GM04503 (cell line): ENCODE results near the gene RAB19.
"Not testable (repeated sequence)": the region's sequence is repeated elsewhere in the genome, so short reads cannot be mapped to it uniquely, and the experiment has no call there.

ENCODE experiments used
- DNase-seq: peaks from one replicate; pipeline ENCODE4 v3.0.0-alpha.2; 2012; ENCODE audit warnings: low read depth

The RAB19 gene

DNA sequence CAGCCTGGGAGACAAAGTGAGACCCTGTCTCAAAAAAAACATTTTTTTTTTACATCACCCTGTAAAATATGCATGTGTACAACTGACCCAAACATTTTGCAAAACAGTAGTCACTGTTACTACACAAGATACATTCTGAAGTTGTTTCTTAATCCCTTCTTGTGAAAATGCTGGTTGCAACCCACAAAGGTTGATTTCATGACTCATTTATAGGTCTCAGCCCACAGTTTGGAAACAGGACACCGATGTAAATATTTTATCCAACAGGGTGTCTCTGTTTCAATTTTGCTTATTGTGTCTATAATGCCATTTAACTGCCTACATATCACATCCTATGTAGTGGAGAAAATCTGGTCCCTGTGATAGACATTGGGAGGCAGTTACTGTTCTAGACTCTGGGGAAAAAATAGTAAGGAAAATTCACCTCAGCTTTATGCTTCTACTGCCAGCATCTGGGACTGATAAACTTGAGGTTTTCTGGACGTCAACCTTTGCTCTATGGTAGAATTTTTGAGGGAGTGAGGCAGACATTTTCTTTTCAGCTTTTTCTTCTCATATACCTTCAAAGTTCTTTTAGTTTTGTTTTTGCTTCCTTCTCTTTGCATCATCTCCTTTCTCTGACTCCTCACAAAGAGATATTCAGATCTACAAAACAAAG is 1.6 kb upstream of the RAB19 start:
- peak; percentile 31 for DNase-seq

DNA sequence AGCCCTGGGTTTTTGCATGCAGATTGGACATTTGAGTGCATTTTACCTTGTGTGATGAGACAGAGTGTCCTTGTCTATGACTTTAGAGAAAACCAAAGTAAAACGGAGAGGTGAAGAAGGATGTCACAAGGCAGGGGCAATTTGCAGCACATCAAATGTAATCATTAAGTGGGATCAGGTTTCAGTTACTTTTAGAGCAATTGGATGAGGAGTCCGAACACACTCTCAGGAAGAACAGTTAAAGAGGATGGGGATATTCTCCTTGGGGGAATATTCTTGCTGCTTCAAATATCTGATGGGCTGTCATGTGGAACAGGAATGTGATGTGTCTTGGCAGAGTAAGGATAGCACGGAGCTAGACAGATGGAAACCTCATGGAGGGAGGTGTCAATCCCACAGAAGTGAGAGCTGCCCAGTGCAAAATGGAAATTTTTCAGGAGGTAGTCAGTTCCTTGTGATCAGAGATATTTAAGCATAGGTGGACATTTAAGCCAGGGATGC is 757 bp downstream of the RAB19 start:
- no peak for DNase-seq

DNA sequence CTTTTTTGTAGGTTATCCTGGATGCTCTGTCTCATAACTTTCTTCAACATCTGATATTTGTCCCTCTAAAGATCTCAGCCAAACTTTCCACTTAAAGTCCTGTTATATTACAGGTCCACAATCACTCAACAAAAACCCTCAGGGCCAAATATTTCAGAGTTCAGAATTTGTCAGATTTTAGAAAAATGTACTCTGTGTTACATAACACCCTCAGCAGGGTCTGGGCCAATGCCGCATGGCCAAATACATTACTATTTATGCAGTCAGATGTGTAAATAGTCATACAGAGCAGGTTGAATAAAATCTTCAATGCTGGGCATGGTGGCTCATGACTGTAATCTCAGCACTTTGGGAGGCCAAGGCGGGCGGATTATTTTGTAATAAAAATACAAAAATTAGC is 11.5 kb downstream of the RAB19 start:
- DNase-seq, result no peak

DNA sequence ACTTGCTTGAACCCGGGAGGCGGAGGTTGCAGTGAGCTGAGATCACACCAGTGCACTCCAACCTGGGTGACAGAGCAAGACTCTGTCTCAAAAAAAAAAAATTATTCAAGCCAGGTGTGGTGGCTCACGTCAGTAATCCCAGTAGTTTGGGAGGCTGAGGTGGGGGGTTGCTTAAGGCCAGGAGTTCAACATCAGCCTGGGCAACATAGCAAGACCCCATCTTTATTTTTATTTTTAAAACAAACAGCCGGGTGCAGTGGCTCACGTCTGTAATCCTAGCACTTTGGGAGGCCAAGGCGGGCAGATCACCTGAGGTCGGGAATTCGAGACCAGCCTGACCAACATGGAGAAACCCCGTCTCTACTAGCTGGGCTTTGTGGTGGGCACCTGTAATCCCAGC is 12.0 kb downstream of the RAB19 start:
- not testable (repeated sequence) for DNase-seq

DNA sequence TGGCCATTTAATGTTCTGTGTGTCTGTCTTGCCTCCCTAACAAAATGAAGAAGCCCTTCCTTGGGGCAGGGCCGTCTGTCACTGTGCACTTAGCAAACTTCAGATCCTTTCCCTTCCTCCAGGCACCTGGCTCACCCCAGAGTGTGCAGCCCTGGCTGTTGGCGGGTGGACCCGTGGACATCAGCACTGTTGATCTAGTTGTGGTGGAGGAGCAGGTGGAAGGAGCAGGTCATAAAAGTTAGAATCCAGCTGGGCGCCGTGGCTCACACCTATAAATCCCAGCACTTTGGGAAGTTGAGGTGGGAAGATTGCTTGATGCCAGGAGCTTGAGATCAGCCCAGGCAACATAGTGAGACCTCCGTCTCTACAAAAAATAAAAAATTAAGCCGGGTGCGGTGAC is 12.7 kb downstream of the RAB19 start:
- no peak for DNase-seq

DNA sequence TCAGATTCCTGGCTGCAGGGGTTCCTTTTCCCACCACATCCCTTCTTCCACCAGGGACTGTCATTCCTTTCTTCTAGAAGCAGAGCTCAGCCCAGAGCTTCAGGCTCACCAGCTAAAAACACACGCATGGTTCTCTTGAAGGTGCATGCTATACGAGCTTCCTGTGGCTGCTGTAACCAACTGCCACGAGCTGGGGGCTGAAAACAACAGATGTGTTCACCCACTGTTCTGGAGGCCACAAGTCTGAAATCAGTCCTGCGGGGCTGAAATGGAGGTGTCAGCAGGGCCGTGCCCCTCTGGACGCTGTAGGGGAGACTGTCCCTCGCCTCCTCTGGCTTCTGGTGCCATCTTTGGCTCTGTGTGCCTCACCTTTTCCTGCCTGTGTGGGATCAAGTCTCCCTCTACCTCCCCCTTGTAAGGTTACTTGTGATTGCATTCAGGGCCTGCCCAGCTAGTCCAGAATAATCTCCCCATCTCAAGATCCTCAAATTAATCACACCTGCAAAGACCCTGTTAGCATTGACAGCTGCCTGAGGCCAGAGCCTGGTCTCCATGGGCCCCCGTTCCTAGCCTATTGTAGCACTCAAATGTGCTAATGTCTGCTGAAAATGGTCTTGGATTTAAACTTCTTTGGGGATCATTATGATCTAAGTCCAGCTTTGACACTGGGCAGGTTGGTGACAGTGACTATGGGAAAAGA is 13.7 kb downstream of the RAB19 start:
- no peak for DNase-seq

DNA sequence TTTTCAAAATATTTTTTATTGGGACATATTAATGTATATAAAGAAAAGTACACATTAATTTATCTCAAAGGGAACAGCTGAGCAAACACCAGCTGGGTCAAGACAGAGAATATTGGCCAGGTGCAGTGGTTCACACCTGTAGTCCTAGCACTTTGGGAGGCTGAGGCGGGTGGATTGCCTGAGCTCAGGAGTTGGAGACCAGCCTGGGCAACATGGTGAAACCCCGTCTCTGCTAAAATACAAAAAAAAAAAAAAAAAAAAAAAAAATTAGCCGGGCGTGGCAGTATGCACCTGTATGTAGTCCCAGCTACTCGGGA is 14.3 kb downstream of the RAB19 start:
- not testable (repeated sequence) for DNase-seq

DNA sequence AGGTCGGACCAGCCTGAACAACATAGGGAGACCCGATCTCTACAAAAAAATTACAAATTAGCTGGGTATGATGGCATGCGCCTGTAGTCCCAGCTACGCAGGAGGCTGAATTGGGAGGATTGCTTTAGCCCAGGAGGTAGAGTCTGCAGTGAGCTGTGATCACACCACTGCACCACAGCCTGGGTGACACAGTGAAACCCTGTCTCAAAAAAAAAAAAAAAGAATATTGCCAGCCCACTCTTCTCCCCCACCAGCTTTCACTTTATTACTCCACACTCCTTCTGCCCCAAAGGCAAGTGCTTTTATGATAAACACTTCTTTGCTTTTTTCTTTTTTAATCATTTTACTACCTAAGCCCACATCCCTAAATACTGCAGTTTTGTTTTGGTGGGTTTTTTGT is 14.8 kb downstream of the RAB19 start:
- DNase-seq, result no peak

DNA sequence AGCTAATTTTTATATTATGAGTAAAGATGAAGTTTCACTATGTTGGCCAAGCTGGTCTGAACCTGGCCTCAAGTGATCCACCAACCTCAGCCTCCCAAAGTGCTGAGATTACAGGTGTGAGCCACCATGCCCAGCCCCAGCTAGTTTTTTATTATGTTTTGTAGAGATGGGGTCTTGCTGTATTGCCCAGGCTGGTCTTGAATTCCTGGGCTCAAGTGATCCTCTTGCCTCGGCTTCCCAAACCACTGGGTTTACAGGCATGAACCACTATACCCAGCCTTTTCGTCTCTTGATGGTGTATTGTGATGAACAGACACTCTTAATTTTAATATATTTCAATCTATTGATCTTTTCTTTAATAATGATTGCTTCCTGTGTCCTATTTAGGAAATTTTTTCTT is 17.7 kb downstream of the RAB19 start:
- no peak for DNase-seq

DNA sequence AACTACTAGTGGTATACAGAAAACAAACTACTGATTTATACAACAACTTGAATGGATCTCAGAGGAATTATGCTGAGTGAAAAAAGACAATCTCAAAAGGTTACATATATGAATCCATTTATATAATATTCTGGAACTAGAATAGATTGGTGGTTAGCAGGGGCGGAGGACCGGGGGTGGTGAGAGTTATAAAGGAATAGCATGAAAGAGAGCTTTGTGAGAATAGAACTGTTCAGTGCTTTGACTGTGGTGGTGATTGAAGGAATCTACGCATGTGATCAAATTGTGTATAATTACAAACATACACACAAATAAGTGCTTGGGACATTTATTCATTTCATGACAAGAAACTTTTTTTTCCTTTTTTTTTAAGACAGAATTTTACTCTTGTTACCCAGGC is 19.6 kb downstream of the RAB19 start:
- DNase-seq, result no peak

DNA sequence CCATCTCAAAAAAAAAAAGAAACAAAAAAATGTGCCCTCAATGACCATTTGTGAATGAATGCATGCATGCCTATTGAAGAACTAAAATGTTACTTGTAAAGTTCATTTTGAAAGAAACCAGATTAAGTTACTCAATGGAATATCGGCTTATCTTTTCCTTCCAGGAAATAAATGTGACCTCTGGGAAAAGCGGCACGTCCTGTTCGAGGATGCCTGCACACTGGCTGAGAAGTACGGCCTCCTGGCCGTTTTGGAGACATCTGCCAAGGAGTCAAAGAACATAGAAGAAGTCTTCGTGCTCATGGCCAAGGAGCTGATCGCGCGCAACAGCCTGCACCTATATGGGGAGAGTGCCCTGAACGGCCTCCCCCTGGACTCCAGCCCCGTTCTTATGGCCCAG is 21.9 kb downstream of the RAB19 start:
- DNase-seq, result no peak

DNA sequence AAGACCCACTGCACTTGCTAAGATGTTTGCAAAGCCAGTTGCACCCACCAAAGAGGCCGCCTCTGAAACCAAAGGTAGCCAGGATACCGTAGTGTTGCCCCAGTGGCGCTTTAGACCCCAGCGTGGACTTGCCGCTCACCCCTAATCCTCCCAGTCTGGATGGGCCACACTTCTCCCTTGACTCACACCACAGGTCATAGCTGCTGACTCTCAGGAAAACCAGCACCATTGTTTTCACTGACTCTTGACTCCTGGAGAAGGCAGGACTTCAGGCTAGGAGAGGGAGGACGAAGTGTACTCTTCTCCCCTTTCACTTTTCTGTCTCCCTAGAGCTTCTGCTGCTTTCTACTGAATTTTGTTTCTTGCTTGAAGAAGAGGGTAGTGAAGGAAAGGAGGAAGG is 22.3 kb downstream of the RAB19 start:
- no peak for DNase-seq

DNA sequence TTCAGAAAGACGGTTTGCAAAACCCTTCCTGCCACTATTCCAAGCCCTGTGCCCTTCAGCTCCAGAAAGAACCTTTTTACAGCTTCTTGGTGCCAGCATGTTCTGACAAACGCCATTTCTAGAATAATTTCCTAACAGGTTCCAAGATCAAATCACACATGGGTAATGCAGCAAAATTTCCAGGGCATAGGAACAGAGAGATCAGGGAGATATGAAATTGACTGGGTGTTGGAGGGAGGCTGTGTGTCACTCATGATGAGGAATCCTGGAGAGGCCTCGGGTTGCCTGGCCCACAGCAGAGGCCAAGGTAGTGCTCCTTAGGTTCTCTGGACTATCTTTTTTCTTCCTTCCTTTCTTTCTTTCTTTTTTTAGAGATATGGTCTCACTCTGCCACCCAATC is 29.5 kb downstream of the RAB19 start:
- DNase-seq, result no peak

DNA sequence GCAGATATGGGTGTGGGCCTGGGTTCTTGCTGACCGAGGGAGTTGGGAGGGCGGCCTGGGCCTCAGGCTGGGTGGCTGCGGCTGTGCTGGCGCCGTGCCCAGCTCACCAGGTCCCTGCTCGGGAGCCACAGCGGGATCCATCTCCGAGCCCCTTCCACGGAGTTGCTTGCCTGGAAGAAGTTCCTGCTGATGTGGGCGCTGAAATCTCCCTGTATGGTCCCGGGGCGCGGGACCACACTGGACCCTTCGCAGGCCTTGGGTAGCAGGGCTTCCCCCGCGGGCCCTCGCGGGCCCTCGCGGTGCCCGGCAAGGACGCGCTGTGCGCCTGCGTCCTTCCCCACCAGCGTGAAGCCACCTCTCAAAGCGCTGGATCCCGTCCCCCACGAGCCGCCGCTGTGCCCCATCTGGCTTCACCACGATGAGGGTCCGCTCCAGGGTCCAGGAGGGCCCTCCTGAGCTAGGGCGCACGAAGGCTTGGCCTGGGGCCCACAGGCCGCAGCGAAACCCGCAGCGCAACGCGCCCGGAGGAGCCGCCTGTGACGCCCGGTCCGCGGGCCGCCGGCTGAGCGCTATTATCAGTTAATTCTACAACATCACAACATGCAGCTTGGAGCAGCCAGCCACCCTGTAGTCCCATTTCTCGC is 31.5 kb downstream of the RAB19 start:
- DNase-seq, result no peak

DNA sequence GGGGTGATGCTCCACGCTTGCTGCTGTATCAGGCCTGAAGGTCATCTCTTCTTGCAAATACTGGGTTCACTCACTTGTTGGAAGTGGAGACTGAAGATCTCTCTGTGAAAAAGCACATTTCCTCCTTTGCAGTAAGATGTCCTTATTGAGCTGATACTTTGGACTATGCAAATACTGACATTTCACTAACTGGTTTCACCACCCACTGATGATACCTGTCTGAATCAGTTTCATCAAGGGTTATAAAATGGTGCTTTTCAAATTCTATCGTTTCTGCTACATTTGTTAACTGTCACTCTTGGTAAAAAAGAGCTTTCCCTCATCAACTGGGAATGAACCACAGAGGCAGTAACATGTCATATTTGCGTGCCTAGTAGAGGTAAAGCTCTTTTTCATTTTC is 35.5 kb downstream of the RAB19 start:
- no peak for DNase-seq

DNA sequence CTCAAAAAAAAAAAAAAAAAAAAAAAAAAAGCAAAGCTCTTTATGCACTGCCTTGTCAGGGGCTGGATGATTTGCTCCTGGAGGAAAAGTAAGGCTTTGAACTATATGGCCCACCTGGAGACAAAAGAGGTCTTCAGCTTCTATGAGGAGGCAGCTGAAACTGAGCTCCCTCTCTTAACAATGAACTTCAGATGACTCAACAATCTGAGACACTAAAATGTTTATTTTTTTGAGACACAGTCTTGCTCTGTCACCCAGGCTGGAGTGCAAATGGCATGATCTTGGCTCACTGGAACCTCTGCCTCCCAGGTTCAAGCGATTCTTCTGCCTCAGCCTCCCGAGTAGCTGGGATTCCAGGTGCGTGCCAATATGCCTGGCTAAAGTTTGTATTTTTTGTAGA is 36.7 kb downstream of the RAB19 start:
- DNase-seq, result no peak

DNA sequence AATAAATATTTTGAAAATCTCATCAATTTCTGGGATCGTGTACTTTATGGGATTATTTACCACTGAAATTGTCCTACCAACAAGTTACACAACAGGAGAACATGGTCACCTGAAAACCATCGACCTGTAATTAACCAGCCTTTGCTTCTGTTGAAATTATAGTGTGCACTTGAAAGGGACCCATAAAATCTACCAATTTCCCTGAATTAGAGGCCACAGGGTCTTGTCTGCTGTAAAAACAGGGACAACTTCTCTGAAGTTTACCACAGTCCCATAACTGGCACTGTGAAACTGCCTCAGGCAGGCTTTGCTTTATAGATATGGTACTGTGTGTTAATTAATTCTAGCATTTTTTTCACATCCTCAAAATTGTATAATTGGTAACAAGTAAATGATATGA is 37.7 kb downstream of the RAB19 start:
- DNase-seq, result no peak

DNA sequence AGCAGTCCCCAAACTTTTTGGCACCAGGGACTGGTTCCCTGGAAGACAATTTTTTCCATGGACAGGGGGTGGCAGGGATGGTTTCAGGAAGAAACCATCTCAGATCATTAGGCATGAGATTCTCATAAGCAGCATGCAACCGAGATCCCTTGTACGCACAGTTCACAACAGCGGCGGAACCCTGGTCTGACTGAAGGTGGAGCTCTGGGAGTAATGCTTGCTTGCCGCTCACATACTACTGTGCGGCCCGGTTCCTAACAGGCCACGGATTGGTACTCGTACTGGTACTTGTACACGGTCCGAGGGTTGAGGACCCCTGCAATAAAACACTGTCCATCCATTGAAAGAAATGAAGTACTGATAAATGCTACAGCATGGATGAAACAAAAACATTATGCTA is 42.6 kb downstream of the RAB19 start:
- no peak for DNase-seq

DNA sequence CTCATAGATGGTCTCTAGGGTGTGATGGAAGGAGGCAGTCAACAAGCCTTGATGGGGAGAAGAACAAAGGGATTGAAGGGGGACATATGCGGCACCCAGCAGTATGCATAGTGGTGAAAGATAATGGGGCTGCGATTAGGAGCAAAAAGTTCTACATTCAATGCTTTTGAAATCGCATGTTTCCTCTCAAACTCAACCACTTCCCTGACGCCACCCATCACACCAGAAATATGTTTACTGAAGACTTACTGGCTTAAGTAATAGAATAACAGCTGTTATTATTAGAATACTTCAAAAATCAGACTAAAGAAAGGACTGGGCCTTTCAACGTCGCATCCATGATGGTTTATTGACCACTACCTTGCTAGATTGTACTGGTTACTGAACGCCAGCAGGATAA is 44.0 kb downstream of the RAB19 start:
- no peak for DNase-seq

DNA sequence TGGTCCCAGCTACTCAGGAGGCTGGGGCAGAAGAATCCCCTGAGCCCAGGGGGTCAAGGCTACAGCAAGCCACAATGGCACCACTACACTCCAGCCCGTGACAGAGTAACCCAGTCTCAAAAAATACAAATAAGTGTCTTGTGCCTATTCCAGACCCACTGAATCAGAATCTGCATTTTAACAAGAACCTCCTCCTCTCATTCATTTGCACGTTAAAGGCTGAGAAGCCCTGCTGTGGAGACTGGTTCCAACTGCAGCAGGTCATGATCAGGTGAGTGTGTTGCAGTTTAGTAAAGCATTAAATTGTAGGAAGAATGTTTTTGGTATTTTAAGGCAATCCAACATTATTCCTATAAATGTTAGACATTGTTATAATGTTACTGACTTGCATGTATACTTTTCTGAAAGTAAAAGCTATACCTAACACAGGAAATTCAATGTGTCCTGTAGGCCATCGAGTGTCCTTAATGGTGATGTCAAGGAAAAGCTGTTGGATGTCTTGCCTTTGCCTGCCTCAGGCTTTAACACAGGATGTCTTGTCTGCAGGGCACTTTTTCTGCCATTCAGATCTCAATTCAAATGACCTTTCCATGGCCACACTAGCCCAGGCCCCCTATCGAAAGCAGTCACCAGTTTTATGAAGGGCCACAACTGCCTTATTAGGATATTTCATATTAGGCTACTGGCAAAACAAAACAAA is 45.1 kb downstream of the RAB19 start:
- DNase-seq, result no peak

DNA sequence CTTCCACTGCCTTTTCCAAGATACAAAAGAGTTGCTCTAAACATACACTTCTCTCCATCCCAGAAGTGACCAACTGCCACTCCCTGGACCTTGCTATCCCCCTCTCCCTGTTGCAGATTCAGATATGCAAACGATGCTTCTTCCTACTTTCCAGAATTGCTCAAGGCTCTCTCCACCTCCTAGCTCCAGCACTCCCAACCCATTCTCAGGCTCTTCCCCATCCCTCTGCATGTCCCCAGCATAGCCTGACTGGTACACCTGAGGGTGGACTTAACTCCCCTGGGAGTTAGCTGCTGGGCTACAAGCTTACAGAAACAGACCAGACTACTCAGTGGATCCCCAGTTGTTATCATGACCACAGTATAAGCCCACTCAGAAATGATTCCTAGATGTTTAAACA is 47.9 kb downstream of the RAB19 start:
- no peak for DNase-seq

DNA sequence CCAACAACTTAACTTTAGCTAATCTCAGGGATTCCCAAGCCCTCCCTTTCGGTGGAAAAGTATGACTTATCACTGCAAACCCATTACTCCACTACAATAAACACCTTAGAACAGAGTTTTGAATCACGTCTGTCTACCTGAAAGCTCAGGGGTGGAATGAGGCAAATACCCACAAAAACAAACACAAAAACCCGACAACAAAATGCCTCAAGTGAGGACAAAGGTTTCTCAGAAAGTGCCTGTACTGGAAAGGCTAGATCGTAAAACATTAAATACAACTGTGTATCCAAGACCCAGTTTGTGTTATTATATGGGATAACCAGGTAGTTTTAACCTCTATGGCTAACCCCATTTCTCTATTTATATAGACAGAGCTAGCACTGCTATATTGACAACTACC is 49.4 kb downstream of the RAB19 start:
- no peak for DNase-seq
